A549 (cell line): ENCODE measurements around the gene NCL. TPM values are rescaled to one million over a fixed set of nuclear protein-coding genes. Genes with fewer than 3 reads are reported as not detected.
A peak's percentile ranks its signal among the peaks of the same experiment; 100 is the strongest.

ENCODE experiments used
- ATAC-seq, 2 experiments: fragments of 200-7000 bp in 1 of 2; fragments of >200 bp in 1 of 2; cut with Nextera tagmentation in 1 of 2; cut with Tn5 transposase in 1 of 2; 3 replicates each; pipeline versions ENCODE4 v1.8.0 to v1.9.1; 2018 to 2020; ENCODE audit warnings: mild to moderate bottlenecking in 1 of 2, moderate library complexity in 1 of 2
- CTCF ChIA-PET: fragments of 300-600 bp; sonication (Branson Sonifier 250); formaldehyde crosslinking; extraction: SDS; loops from one replicate; lab custom pipeline; 2021; ENCODE audit warnings: antibody characterized with exemption, inconsistent platforms; lab: Yijun Ruan, JAX
- POLR2A ChIA-PET: fragments of 350-600 bp; formaldehyde crosslinking; extraction: SDS; loops from one replicate; lab custom pipeline; 2021; ENCODE audit warnings: antibody characterized with exemption, inconsistent platforms; lab: Yijun Ruan, JAX
- DNase-seq, 2 experiments: peaks; one replicate each; pipeline versions ENCODE4 v3.0.0 to v3.0.0-alpha.2; 2011 to 2016; ENCODE audit warnings: low read depth in 1 of 2, low spot score in 1 of 2
- FAIRE-seq: peaks from 2 replicates; lab custom pipeline; 2011; peaks lifted over from hg19 to GRCh38; lab: Jason Lieb, UNC
- H3K27ac ChIP-seq, 2 experiments: fragments of >200 bp; sonication (Bioruptor Twin); formaldehyde crosslinking; 3 replicates each; pipeline ENCODE4 v1.5.1; 2016 to 2017
- H3K4me1 ChIP-seq: fragments of >200 bp; sonication (Bioruptor Twin); formaldehyde crosslinking; 3 replicates; pipeline ENCODE4 v1.6.1; 2016
- H3K4me2 ChIP-seq: fragments of >200 bp; sonication (Bioruptor Twin); formaldehyde crosslinking; 3 replicates; pipeline ENCODE4 v1.6.1; 2016
- H3K4me3 ChIP-seq: fragments of >200 bp; sonication (Bioruptor Twin); formaldehyde crosslinking; 3 replicates; pipeline ENCODE4 v1.5.1; 2016
- H3K9me3 ChIP-seq: fragments of >200 bp; sonication (Bioruptor Twin); formaldehyde crosslinking; 3 replicates; pipeline ENCODE4 v1.6.1; 2016
- ATOH8 ChIP-seq: fragments of 250-450 bp; sonication (Bioruptor Pico); IDR thresholded peaks from 2 replicates; pipeline ENCODE4 v1.5.0; 2020; ENCODE audit warnings: low read depth, mild to moderate bottlenecking, moderate library complexity
- BCL3 ChIP-seq: fragments of >200 bp; sonication (Bioruptor Twin); formaldehyde crosslinking; IDR thresholded peaks from 3 replicates; pipeline ENCODE4 v1.6.1; 2016
- CBX8 ChIP-seq: fragments of 200-600 bp; sonication (generic); IDR thresholded peaks from 2 replicates; pipeline ENCODE4 v1.6.1; 2016
- CHD4 ChIP-seq: fragments of 200-600 bp; sonication (generic); IDR thresholded peaks from 2 replicates; pipeline ENCODE4 v1.6.1; 2016; ENCODE audit warnings: antibody characterized with exemption, mild to moderate bottlenecking, borderline replicate concordance
- EHF ChIP-seq: fragments of 250-450 bp; sonication (Bioruptor Pico); IDR thresholded peaks from 2 replicates; pipeline ENCODE4 v1.5.0; 2020; ENCODE audit warnings: mild to moderate bottlenecking
- EHMT2 ChIP-seq: fragments of 200-600 bp; sonication (generic); IDR thresholded peaks from 2 replicates; pipeline ENCODE4 v1.6.1; 2016; ENCODE audit warnings: antibody characterized with exemption, low read depth, mild to moderate bottlenecking, moderate library complexity
- FOSB ChIP-seq: fragments of 250-450 bp; sonication (Bioruptor Pico); IDR thresholded peaks from 2 replicates; pipeline ENCODE4 v1.5.0; 2020; ENCODE audit warnings: mild to moderate bottlenecking, moderate library complexity
- FOSL2 ChIP-seq, 2 experiments: fragments of 450-650 bp in 1 of 2; fragments of >200 bp in 1 of 2; sonication (Bioruptor Twin) in 1 of 2; formaldehyde crosslinking; IDR thresholded peaks; 2 replicates each; pipeline versions ENCODE4 v1.5.0 to v1.6.1; 2016 to 2020; ENCODE audit warnings: mild to moderate bottlenecking in 1 of 2, moderate library complexity in 1 of 2
- FOXS1 ChIP-seq: fragments of 250-450 bp; sonication (Bioruptor Pico); IDR thresholded peaks from 2 replicates; pipeline ENCODE4 v1.5.0; 2020; ENCODE audit warnings: mild to moderate bottlenecking, moderate library complexity
- GATA3 ChIP-seq: IDR thresholded peaks from 2 replicates; pipeline ENCODE4 v1.6.1; 2012; ENCODE audit warnings: borderline replicate concordance
- HOXA7 ChIP-seq: fragments of 250-450 bp; sonication (Bioruptor Pico); IDR thresholded peaks from 2 replicates; pipeline ENCODE4 v1.5.0; 2020; ENCODE audit warnings: mild to moderate bottlenecking, moderate library complexity
- HOXB13 ChIP-seq: fragments of 250-450 bp; sonication (Bioruptor Pico); IDR thresholded peaks from 2 replicates; pipeline ENCODE4 v1.5.0; 2020; ENCODE audit warnings: low read depth, mild to moderate bottlenecking, moderate library complexity
- HOXB5 ChIP-seq: fragments of 250-450 bp; sonication (Bioruptor Pico); IDR thresholded peaks from 2 replicates; pipeline ENCODE4 v1.5.0; 2020; ENCODE audit warnings: mild to moderate bottlenecking, moderate library complexity
- JUN ChIP-seq, 2 experiments: fragments of >200 bp; sonication (Bioruptor Twin); formaldehyde crosslinking; IDR thresholded peaks; 2 replicates in 1 of 2; 3 replicates in 1 of 2; pipeline ENCODE4 v1.6.1; 2016 to 2017
- KDM1A ChIP-seq: fragments of 200-600 bp; sonication (generic); IDR thresholded peaks from 2 replicates; pipeline ENCODE4 v1.6.1; 2016; ENCODE audit warnings: low read depth, mild to moderate bottlenecking
- MAX ChIP-seq: IDR thresholded peaks from 2 replicates; pipeline ENCODE4 v1.6.1; 2012
- NFE2L2 ChIP-seq: fragments of 150-350 bp; conservative IDR thresholded peaks from 2 replicates; pipeline ENCODE4 v1.6.1; 2014; ENCODE audit warnings: low read length
- NPAS2 ChIP-seq: fragments of 250-450 bp; sonication (Bioruptor Pico); IDR thresholded peaks from 2 replicates; pipeline ENCODE4 v1.8.0; 2022; ENCODE audit warnings: mild to moderate bottlenecking, moderate library complexity, borderline replicate concordance
- PBX3 ChIP-seq: IDR thresholded peaks from 2 replicates; pipeline ENCODE4 v1.6.1; 2012
- PHF8 ChIP-seq: fragments of 200-600 bp; sonication (generic); IDR thresholded peaks from 2 replicates; pipeline ENCODE4 v1.6.1; 2016; ENCODE audit warnings: low read depth, mild to moderate bottlenecking, antibody characterized with exemption, moderate library complexity, borderline replicate concordance
- POLR2A ChIP-seq: IDR thresholded peaks from 2 replicates; pipeline ENCODE4 v1.6.1; 2012; ENCODE audit warnings: mild to moderate bottlenecking, low read length
- POLR2AphosphoS2 ChIP-seq: conservative IDR thresholded peaks from 2 replicates; pipeline ENCODE4 v1.6.1; 2012; ENCODE audit warnings: low read length, improper control_type of control experiment, inconsistent platforms
- RARB ChIP-seq: fragments of 250-450 bp; sonication (Bioruptor Pico); IDR thresholded peaks from 2 replicates; pipeline ENCODE4 v1.8.0; 2021; ENCODE audit warnings: mild to moderate bottlenecking, moderate library complexity
- RFX5 ChIP-seq: fragments of 450-650 bp; IDR thresholded peaks from 2 replicates; pipeline ENCODE4 v1.7.1; 2014; ENCODE audit warnings: antibody characterized with exemption, mild to moderate bottlenecking, moderate library complexity
- TFCP2L1 ChIP-seq: fragments of 250-450 bp; sonication (Bioruptor Pico); IDR thresholded peaks from 2 replicates; pipeline ENCODE4 v1.5.0; 2021; ENCODE audit warnings: mild to moderate bottlenecking
- ZNF302 ChIP-seq: fragments of 250-450 bp; sonication (Bioruptor Pico); IDR thresholded peaks from 2 replicates; pipeline ENCODE4 v1.9.0; 2021; ENCODE audit warnings: inconsistent platforms, mild to moderate bottlenecking, moderate library complexity
- WGBS: methylation state at CpG from one replicate; pipeline ENCODE4 v1.1.6; 2017; ENCODE audit errors: missing lambda C conversion rate; 5-methylcytosine and 5-hydroxymethylcytosine counted together
- polyA minus RNA-seq: library from RNA; depleted of rRNA, polyadenylated mRNA; stranded (reverse); fragments of >200 nt; gene quantifications from 2 replicates; pipeline ENCODE4 v1.2.3, GENCODE V29; 2011; rRNA and poly(A)+ RNA removed
- polyA plus RNA-seq, 4 experiments: library from polyadenylated mRNA; depleted of rRNA in 3 of 4; stranded (reverse); fragments of >200 nt; fragmentation: RNase III in 1 of 4; extraction: RNeasy Plus Mini Kit Qiagen cat#74134 plus additional on column Dnase treatment in 1 of 4; gene quantifications; 2 replicates in 3 of 4; 3 replicates in 1 of 4; pipeline ENCODE4 v1.2.3, GENCODE V29; 2011 to 2017
- TF ChIP-seq, protein P1 (sequence below): IDR thresholded peaks from 2 replicates; pipeline ENCODE4 v1.6.1; 2012; ENCODE audit warnings: low read depth, borderline replicate concordance
- TF ChIP-seq, protein P2 (sequence below): fragments of >200 bp; sonication (Bioruptor Twin); formaldehyde crosslinking; IDR thresholded peaks from 2 replicates; pipeline ENCODE4 v1.6.1; 2016

Gene NCL, protein sequence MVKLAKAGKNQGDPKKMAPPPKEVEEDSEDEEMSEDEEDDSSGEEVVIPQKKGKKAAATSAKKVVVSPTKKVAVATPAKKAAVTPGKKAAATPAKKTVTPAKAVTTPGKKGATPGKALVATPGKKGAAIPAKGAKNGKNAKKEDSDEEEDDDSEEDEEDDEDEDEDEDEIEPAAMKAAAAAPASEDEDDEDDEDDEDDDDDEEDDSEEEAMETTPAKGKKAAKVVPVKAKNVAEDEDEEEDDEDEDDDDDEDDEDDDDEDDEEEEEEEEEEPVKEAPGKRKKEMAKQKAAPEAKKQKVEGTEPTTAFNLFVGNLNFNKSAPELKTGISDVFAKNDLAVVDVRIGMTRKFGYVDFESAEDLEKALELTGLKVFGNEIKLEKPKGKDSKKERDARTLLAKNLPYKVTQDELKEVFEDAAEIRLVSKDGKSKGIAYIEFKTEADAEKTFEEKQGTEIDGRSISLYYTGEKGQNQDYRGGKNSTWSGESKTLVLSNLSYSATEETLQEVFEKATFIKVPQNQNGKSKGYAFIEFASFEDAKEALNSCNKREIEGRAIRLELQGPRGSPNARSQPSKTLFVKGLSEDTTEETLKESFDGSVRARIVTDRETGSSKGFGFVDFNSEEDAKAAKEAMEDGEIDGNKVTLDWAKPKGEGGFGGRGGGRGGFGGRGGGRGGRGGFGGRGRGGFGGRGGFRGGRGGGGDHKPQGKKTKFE
- polyA plus RNA-seq (2011; rRNA removed): 390 and 456 TPM in 2 replicates
- polyA plus RNA-seq (2012; cell fraction: cytosol; rRNA removed): 237 and 279 TPM in 2 replicates
- 106 and 163 TPM in 2 replicates for polyA plus RNA-seq (2012; cell fraction: nucleus; rRNA removed)
- 745 to 805 TPM (median 766 TPM) in 3 replicates for polyA plus RNA-seq (2017; fragmentation: RNase III; extraction: RNeasy Plus Mini Kit Qiagen cat#74134 plus additional on column Dnase treatment)
- 112 and 119 TPM in 2 replicates for polyA minus RNA-seq

- peak within 1 kb of the TSS; percentile 96 to 99 for H3K27ac ChIP-seq
- no peak for FAIRE-seq
- peak; percentile 46 to 99 for DNase-seq
- CTCF ChIA-PET: interaction anchor here (1.7 to 14.1 kb wide), 3 partner anchors 12 to 18 kb away, joined by 7 to 115 read pairs (median 40); no protein-coding TSS in a partner anchor
- WGBS: 3% methylated on average over 57 of the region's 102 CpGs
- peaks cover 39% of the 10 kb centered on the region for H3K4me1 ChIP-seq
- H3K9me3 ChIP-seq: no peaks in the 10 kb centered on the region
- peak within 1 kb of the TSS; percentile 95 for H3K4me2 ChIP-seq
- POLR2A ChIA-PET: interaction anchor here (0.6 to 4.9 kb wide), 36 partner anchors 10 to 671 kb away, joined by 3 to 107 read pairs (median 4); partner anchors contain the start of gene PTMA
- peak within 1 kb of the TSS; percentile 93 for H3K4me3 ChIP-seq
- peak; percentile 86 to 95 for ATAC-seq
- TF ChIP-seq MAX (peak; percentile 100), ZNF302 (CRISPR knock-in tag) (no peak), JUN (IDR thresholded peaks at IDR 0.05) (peak; percentile 97 to 99), CHD4 (no peak), TFCP2L1 (CRISPR knock-in tag) (peak; percentile 89), EHF (0 out of 2 replicates have a peak, but pooled peaks have one; percentile 53), HOXB13 (CRISPR knock-in tag) (peak; percentile 75; the same call in 1 of the 2 replicates), HOXA7 (CRISPR knock-in tag) (0 out of 2 replicates have a peak, but pooled peaks have one; percentile 37), FOSL2 (IDR thresholded peaks at IDR 0.05) (no peak), FOSL2 (CRISPR knock-in tag; IDR thresholded peaks at IDR 0.05) (peak; percentile 11; the same call in 1 of the 2 replicates), POLR2AphosphoS2 (no peak), FOSB (0 out of 2 replicates have a peak, but pooled peaks have one; percentile 14), PHF8 (peak; percentile 94), GATA3 (peak; percentile 33; the same call in 1 of the 2 replicates), NPAS2 (CRISPR knock-in tag) (peak; percentile 85), EHMT2 (no peak), ATOH8 (peak; percentile 82; the same call in 1 of the 2 replicates), RFX5 (0 out of 2 replicates have a peak, but pooled peaks have one; percentile 1), FOXS1 (CRISPR knock-in tag) (0 out of 2 replicates have a peak, but pooled peaks have one; percentile 55), NFE2L2 (0 out of 2 replicates have a peak, but pooled peaks have one; percentile 2), PBX3 (no peak; the same call in 1 of the 2 replicates), HOXB5 (CRISPR knock-in tag) (peak; percentile 89; the same call in 1 of the 2 replicates), POLR2A (peak; percentile 99), KDM1A (no peak), BCL3 (peak; percentile 96), RARB (CRISPR knock-in tag) (no peak), CBX8 (no peak)
- TF ChIP-seq, protein P1, sequence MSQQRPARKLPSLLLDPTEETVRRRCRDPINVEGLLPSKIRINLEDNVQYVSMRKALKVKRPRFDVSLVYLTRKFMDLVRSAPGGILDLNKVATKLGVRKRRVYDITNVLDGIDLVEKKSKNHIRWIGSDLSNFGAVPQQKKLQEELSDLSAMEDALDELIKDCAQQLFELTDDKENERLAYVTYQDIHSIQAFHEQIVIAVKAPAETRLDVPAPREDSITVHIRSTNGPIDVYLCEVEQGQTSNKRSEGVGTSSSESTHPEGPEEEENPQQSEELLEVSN: peak; percentile 93
- TF ChIP-seq, protein P2, sequence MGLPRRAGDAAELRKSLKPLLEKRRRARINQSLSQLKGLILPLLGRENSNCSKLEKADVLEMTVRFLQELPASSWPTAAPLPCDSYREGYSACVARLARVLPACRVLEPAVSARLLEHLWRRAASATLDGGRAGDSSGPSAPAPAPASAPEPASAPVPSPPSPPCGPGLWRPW: no peak
Observed at GRCh38 chr2:231463698-231464575, at the start of gene NCL. NCL (minus strand) TSS chr2:231464484; CDS start chr2:231464353, 131 bp downstream.
